Activated CD4-positive, alpha-beta T cell treated with anti-CD3 and anti-CD28 coated beads, Interleukin-2, Interleukin-6, amounts not matched to agents 100 ng/mL and 50 ng/mL, durations not matched to agents 16 hours and 8 hours (primary cell): Measurements from ENCODE around the gene EEF1A2.
A peak's percentile ranks its signal among the peaks of the same experiment; 100 is the strongest.

ENCODE experiments used
- DNase-seq: peaks from one replicate; pipeline ENCODE4 v3.0.0-alpha.2; 2020

The EEF1A2 gene

DNA sequence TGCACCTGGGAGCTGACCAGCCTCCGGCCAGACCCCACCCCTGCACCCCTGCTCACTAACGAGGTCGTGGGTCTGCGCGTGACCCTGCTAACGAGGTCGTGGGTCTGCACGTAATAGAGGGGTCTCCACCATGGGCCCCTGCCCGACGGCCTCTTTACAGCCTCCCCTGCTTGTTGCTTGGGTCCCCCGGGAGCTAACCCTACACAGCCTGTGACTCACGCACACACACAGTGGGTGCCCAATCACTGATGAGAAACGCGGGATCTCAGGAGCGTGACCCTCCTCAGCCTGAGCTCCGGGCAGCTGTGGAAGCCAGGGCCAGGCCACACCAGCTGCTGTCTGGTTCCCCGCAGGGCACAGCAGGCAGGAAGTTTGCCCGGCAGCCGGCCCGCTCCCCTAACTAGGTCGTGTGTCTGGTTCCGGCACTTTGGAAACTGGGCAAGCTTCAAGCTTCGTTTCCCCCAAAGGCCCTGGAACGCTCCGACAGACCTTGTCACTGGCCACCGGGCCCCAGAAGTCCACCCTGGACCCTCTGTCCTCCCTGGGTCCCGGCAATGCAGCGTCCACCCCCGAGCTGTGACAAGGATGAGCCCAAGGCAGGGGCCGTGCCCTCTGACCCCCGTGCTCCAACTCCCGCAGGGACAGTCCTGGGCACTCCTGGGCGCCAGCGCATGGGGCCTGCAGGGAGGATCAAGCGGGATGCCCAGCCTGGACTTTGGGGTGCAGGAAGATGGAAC is 37.5 kb upstream of the EEF1A2 start:
- no peak for DNase-seq

GRCh38 chr20:63534831-63535651 is 36.2 kb upstream of the EEF1A2 start:
- DNase-seq = no peak

- DNase-seq = no peak
Observed at GRCh38 chr20:63534427-63534830, 35.5 kb upstream of the EEF1A2 start.

DNA sequence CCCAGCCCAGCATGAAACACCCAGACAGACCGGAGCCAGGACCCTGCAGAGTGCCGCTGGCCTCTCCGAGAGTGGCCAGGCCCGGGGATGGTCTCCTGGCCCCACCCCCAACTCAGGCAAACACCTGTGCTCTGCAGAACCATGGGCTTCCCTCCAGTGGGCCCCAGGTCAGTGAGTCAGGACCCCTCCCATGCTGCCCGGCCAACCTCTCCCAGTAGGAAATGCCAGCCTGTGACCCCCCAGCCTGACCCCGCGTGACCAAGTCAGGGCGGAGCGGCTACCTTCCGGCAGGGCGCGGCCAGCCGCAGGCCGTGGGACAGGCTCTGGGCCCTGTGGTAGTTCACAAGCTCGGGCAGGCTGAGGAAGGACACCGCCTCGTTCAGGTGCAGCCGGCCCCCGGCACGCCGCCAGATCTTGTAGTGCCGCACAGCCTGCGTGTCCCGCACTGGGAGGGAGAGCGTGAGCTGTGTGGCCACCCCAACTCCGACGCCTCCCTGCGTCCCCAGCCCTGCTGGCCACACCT is 35.0 kb upstream of the EEF1A2 start:
- no peak for DNase-seq

DNA sequence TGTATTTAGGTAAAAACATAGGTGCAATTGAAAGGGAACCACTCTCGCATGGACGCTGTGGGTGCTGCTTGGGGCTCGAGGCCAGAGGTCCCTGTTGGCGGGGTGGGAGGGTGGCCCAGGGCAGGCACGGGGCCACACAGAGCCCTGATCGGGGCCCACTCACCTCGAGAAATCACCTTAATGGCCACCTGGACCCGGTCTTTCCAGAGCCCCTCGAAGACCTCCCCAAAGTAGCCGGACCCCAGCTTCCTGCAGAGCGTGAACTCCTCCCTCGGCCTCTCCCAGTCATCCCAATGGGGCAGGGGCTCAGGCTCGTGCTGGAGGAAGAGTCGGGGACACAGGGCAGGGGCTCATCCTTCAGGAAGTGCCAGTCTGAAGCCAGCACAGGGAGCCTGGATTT is 34.5 kb upstream of the EEF1A2 start:
- DNase-seq = no peak

- no peak for DNase-seq
Observed at GRCh38 chr20:63532449-63532971, 33.6 kb upstream of the EEF1A2 start.

DNA sequence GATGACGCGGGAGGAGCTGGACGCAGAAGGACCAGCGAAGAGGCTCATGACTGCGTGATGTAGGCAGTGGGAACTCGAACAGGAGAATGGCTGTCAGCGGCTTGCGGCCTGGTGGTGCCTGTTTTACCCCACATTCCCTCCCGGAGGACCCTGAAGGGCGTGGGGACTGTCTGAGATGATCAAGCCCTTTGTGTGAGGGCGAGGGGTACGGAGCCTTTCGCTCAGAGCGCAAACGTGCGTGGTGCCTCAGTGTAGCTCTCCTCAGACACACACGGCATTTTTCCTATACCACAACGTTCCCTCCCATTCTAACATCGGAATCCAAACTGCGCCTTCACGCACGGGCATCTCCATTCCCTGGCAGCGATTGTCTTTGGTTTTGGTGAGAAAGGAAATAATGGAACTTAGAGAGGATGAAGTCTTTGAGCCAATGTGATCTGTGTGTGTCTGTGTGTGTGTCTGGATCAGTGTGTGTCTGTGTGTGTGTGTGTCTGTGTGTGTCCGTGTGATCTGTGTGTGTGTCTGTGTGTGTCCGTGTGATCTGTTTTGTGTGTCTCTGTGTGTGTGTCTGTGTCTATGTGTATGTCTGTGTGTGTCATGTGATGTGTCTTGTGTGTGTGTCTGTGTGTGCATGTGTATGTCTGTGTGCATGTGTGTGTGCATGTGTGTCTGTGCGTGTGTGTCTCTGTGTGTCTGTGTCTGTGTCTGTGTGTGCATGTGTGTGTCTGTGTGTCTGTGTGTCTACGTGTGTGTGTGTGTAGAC is 33.0 kb upstream of the EEF1A2 start:
- no peak for DNase-seq

DNA sequence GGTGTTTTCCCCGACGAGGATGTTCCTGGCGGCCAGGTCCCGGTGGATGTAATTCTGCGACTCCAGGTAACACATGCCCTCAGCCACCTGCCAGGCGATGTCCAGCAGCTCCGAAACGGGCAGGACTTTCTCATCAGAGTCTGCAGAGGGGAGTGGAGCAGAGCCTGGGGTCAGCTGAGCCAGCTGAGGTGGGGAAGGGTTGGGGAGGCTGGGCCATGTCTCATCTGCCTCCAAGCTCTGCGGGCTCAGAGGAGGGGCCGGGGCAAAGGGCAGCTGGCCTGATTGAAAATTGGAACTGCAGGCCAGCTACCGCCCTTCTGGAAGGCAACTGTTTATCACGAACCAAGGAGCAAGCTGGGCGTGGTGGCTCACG is 31.9 kb upstream of the EEF1A2 start:
- DNase-seq = no peak

DNA sequence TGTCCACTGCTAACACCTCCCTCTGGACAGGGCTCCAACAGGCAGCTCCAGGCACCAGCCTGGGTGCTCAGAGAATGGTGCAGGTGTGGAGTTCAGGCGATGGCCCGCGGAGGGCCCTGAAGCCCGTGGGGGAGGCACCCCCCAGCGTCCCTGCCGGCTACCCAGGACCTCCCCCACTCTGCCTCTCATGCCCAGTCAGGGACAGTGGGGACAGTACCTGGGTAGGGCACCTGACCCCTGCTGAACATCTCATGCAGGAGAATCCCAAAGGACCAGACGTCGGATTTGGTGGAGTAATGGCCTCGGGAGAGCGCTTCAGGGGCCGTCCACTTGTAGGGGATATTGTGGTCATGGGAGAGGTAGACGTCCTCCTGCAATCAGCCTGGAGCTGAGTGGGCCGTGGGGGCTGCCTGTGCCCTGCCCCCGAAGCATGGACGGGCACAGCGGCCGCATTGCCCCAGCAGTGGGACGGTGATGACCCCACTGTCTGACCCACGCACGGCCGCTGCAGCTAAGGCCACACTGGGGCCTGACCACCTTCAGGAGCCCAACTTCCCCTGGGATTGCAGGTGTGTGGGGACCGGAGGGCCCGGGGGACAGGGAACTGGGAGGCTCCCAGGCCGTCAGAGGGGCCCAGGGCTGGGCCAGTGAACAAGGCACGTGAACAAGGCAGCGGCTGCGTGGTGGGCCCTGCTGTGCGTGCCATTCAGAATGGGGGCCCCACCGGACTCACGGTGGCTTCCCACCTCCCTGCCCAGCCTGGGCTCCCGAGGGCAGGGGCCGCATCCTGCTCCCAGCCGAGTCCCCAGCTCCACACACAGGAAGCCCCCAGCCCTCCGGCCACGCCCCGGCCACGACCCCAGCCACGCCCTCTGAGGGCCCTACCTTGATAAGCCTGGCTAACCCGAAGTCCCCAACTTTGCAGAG is 31.2 kb upstream of the EEF1A2 start:
- no peak for DNase-seq

DNA sequence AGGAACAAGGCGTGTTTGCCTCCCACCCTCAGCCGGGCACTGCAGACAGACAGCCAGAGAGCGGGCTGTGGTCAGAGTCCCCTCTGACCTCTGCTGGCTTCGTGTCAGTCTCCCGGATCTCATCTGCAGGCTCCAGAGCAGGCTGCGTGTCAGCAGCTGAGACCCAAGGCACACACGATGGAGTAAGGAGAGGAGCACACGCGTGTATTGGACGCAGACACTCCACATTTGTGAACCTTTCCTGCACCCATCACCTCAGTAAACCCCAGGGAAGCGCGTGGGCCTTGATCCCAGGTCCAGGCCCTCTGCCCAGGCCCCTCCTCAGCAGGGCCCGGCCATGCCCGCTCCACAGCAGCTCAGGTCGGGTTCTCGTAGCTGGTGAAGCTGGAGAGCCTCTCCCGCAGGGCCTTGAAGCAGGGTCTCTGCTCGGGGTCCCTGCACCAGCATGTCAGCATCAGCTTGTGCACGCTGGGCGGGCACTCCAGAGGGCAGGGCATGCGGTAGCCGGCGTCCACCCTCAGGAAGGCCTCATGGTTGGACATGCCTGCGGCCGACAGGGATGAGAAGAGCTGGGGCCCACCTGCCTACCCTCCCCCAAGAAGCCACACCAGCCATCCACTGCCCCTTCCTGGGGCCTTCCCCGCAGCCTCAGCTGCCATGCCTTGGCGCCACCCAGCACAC is 30.4 kb upstream of the EEF1A2 start:
- no peak for DNase-seq

- no peak for DNase-seq
Observed at GRCh38 chr20:63527184-63527583, 28.3 kb upstream of the EEF1A2 start.

GRCh38 chr20:63525971-63526370 is 27.1 kb upstream of the EEF1A2 start:
- DNase-seq = no peak

GRCh38 chr20:63525185-63525584 is 26.3 kb upstream of the EEF1A2 start:
- DNase-seq = no peak

DNA sequence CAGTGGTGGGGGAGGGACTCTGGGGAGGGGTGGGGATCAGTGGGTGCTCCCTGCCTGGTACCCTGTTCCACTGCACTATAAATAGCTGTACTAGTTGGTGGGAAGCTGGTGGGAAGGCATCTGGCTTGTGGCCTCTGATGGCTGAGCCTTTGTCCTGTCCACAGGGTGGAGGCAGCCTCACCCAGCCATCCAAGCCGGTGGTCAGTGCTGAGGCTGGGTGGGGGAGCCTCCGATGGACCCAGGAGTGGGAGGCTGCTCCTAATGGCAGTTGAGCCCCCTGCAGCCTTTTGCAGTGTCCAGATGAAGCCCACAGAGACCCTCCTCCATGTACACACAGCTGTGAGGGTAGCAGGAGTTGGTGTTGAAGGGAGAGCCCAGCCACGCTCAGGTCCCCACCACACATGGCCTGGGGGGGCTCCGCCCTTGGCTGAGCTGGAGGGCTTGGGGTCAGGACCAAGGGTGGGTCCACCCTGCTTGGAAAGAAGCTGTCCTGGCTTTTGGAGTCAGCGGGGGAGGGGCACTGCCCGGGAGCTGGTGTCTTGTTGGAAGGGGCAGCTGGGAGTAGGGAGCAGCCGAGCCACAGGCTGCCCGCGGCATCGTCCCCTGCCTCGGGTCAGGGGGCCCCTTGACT is 24.2 kb upstream of the EEF1A2 start:
- no peak for DNase-seq

DNA sequence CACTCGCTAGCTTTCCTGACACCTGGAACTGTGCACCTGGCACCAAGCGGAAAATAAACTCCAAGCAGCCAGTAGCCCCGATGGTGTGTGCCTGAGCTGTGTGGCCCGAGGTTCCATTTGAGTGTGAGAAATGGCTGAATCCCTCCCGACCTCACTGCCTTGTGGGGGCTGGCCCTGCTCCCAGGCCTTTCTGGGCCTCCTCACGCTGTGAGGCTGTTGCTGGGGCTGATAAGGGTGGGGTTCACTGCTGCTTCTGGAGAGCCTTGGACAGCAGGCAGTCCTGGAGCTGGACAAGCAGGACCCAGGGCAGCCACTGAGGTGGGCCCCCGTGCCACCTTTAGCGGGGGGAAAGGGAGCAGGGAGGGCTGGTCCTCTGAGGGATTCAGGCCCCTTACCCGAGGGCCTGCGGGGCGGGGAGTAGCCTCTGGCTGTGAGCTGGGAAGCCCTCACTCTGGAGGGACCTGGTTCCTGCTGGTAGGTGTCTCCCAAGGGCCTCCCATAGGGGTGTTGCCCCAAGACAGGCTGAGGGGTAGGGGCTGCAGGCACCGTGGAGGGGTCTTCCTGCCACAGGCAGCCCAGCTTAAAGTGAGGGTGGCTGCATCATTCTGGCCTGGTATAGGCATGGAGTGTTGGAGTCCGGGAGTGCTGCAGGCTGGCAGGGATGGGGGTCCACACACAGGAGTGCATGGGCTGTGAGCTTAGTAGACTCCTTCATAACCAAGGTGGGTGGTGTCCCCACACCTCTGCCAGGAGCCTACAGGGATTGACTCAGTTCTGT is 23.4 kb upstream of the EEF1A2 start:
- no peak for DNase-seq

- no peak for DNase-seq
Observed at GRCh38 chr20:63521602-63522001, 22.7 kb upstream of the EEF1A2 start.

- peak; percentile 80 for DNase-seq
Observed at GRCh38 chr20:63520934-63521601, 22.2 kb upstream of the EEF1A2 start.

DNA sequence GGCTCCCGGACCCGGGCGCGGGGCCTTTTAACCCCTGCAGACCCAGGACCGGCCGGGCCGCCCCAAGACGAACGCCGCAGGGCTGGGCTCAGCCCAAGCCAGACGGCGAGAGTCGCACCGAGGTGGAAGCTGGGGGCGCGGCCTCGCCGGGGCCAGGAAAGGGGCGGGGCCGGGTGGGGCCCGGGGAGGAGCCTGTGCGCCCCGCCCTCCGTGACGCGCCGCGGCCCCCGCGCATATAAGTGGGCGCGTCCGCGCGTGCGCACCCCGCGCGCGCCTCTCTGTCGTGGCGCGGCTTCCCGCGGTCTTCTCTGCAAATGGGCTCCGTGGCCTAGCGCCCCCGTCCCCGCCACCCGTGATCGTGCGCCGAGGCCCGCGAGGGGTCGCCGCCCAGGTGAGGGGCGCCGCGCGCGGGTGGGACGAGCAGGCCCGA is 21.6 kb upstream of the EEF1A2 start, which contains the start of gene PPDPF:
Gene PPDPF, plus strand, starts transcription at position 262 of the 430 bp plus-strand sequence. CDS start 544 bp downstream, outside the sequence.
- peak; percentile 90 for DNase-seq
